ENCODE data around the gene CTXND2.
"Not testable (repeated sequence)": the region's sequence is repeated elsewhere in the genome, so short reads cannot be mapped to it uniquely, and the experiment has no call there.

Gene CTXND2

DNA sequence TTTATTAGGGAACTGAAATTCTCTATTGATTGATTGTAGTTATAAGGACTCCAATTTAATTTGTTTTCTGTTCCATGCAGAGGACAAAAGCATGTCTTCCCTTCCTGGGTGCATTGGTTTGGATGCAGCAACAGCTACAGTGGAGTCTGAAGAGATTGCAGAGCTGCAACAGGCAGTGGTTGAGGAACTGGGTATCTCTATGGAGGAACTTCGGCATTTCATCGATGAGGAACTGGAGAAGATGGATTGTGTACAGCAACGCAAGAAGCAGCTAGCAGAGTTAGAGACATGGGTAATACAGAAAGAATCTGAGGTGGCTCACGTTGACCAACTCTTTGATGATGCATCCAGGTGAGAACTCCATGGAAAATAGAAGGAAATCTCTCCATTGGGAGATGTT is 40.7 kb downstream of the CTXND2 start:
- peak overlapping the region; percentile 92 for H3K4me3 ChIP-seq (ENCODE audit: low read depth, low read length)
- no peak for TF ChIP-seq POLR2A (IDR thresholded peaks at IDR 0.05; ENCODE audit: extremely low read depth, insufficient read length)
- no peak for DNase-seq (ENCODE audit: low read depth)

DNA sequence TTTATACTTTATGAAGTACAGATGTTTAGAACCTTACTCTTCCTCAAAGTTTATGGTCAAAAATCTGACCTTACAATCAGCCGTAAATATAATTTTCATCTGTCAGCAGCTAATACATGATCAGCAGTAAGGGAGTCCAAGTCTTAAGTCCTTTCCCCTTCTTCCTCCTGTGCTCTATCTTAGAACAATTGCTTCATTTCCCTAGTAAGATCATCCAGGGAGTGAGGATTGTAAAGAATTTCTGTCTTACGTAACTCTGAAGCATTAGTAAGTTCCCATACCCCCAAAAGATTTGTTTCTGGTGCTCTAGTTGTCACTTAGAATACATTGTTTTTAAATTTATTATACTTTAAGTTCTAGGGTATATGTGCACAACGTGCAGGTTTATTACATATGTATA is 41.4 kb downstream of the CTXND2 start:
- TF ChIP-seq POLR2A (IDR thresholded peaks at IDR 0.05; ENCODE audit: extremely low read depth, insufficient read length) (no peak), MYC (IDR thresholded peaks at IDR 0.05; ENCODE audit: low read depth, low read length) (no peak), CTCF (IDR thresholded peaks at IDR 0.05; ENCODE audit: low read depth, low read length) (no peak)
- TF ChIP-seq, protein P1, sequence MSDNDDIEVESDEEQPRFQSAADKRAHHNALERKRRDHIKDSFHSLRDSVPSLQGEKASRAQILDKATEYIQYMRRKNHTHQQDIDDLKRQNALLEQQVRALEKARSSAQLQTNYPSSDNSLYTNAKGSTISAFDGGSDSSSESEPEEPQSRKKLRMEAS (IDR thresholded peaks at IDR 0.05; ENCODE audit: low read depth, low read length) = no peak
- DNase-seq (ENCODE audit: low read depth) = peak; percentile 13
- no peak overlapping the region for H3K4me3 ChIP-seq (ENCODE audit: low read depth, low read length)

- DNase-seq (ENCODE audit: low read depth); H3K4me3 ChIP-seq (ENCODE audit: low read depth, low read length): not testable (repeated sequence)
Measured at GRCh38 chr1:150928775-150929174, 41.8 kb downstream of the CTXND2 start.

GRCh38 chr1:150931773-150932172 is 44.8 kb downstream of the CTXND2 start:
- no peak for TF ChIP-seq CTCF (IDR thresholded peaks at IDR 0.05; ENCODE audit: low read depth, low read length)
- TF ChIP-seq POLR2A (IDR thresholded peaks at IDR 0.05; ENCODE audit: extremely low read depth, insufficient read length) = no peak
- TF ChIP-seq MYC (IDR thresholded peaks at IDR 0.05; ENCODE audit: low read depth, low read length) = no peak
- TF ChIP-seq, protein P1 (IDR thresholded peaks at IDR 0.05; ENCODE audit: low read depth, low read length) = no peak
- DNase-seq (ENCODE audit: low read depth) = peak; percentile 26
- H3K4me3 ChIP-seq (ENCODE audit: low read depth, low read length) = no peak overlapping the region

- H3K4me3 ChIP-seq (ENCODE audit: low read depth, low read length) = no peak overlapping the region
- no peak for DNase-seq (ENCODE audit: low read depth)
- no peak for TF ChIP-seq CTCF (IDR thresholded peaks at IDR 0.05; ENCODE audit: low read depth, low read length)
- no peak for TF ChIP-seq POLR2A (IDR thresholded peaks at IDR 0.05; ENCODE audit: extremely low read depth, insufficient read length)
- no peak for TF ChIP-seq MYC (IDR thresholded peaks at IDR 0.05; ENCODE audit: low read depth, low read length)
- TF ChIP-seq, protein P1 (IDR thresholded peaks at IDR 0.05; ENCODE audit: low read depth, low read length) = no peak
Measured at GRCh38 chr1:150944856-150945255, 57.9 kb downstream of the CTXND2 start.

DNA sequence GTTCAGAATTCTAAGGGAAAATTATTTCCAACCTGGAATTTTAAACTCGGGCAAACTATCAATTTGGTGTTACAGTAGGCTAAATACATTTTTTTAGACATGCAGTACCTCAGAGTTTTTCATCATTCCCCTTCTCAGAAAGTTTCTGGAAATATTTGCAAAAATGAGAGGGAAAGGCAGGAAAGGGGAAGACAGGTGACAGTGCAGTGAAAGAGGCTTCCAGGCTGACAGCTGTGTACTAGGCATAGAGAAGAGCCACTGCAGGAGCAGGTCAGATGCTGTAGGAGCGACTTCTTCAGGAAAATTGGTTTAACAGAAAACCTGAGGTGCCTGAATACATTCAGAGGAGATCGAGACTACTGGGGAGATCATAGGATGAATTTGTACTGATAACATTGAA is 67.8 kb downstream of the CTXND2 start:
- DNase-seq (ENCODE audit: low read depth) = no peak
- H3K4me3 ChIP-seq (ENCODE audit: low read depth, low read length) = no peak overlapping the region
- TF ChIP-seq, protein P1 (IDR thresholded peaks at IDR 0.05; ENCODE audit: low read depth, low read length) = no peak
- TF ChIP-seq POLR2A (IDR thresholded peaks at IDR 0.05; ENCODE audit: extremely low read depth, insufficient read length) (no peak), MYC (IDR thresholded peaks at IDR 0.05; ENCODE audit: low read depth, low read length) (no peak), CTCF (IDR thresholded peaks at IDR 0.05; ENCODE audit: low read depth, low read length) (no peak)

- no peak for TF ChIP-seq CTCF (IDR thresholded peaks at IDR 0.05; ENCODE audit: low read depth, low read length)
- no peak for TF ChIP-seq MYC (IDR thresholded peaks at IDR 0.05; ENCODE audit: low read depth, low read length)
- no peak overlapping the region for H3K4me3 ChIP-seq (ENCODE audit: low read depth, low read length)
- DNase-seq (ENCODE audit: low read depth) = no peak
Measured at GRCh38 chr1:150955280-150955679, 68.3 kb downstream of the CTXND2 start.

Data from NB4 (cell line).